Transverse colon (tissue), 3 donors: ENCODE measurements around the gene IL17RD.

Experiments
- CTCF ChIP-seq, 5 experiments: fragments of 200-600 bp in 3 of 5; fragments of 450-650 bp in 2 of 5; sonication (generic) in 3 of 5; IDR thresholded peaks; 1 replicate in 2 of 5; 2 replicates in 3 of 5; pipeline ENCODE4 v1.5.1; 2016 to 2017; ENCODE audit warnings: antibody characterized with exemption in 5 of 5, inconsistent platforms in 3 of 5, mild to moderate bottlenecking in 2 of 5, moderate library complexity in 1 of 5
- EP300 ChIP-seq: sonication (generic); formaldehyde crosslinking; IDR thresholded peaks from one replicate; pipeline ENCODE4 v1.6.1; 2017; ENCODE audit warnings: antibody characterized with exemption, low read depth

DNA sequence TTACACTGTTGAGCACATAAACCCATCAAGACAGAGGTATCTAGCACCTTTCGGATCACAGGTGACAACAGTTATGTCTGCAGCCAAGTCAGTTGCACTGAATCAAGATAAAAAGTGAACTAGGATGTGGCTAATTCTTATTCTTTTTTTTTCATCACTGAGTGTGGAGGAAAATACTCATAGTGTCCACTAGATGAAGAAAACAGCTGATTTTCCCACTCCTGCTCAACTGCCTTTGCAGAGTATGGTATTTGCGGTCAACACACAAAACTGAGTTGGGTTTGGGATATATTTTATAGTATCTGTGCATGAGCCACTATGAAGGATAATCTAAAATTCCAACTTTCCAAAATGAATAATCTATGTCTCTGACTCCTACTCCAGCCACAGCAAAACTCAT is 32.5 kb downstream of the IL17RD start:
- TF ChIP-seq CTCF (IDR thresholded peaks at IDR 0.05) = no peak
- TF ChIP-seq EP300 = no peak
